Measurements from ENCODE around the gene NPHP4. TPM values are rescaled to one million over a fixed set of nuclear protein-coding genes. Genes with fewer than 3 reads are reported as not detected.

NPHP4 gene
- total RNA-seq, 1 donor from 2014 or later: 8.2 TPM

GRCh38 chr1:6027591-6027990, 35.4 kb upstream of the NPHP4 start:
- intact Hi-C loops (cut with DNase I): no loop called here
- TF ChIP-seq CTCF (IDR thresholded peaks at IDR 0.05): no peak
- no peak for DNase-seq (ENCODE audit: low spot score in 2 of 2)
- Histone ChIP-seq H3K4me3 (peak overlapping the region in 1 of 2 donors; percentile 48), H3K27me3 (no peaks in the 10 kb centered on the region), H3K4me1 (no peaks in the 10 kb centered on the region), H3K36me3 (no peaks in the 10 kb centered on the region), H3K9me3 (no peaks in the 10 kb centered on the region), H3K27ac (no peak overlapping the region)

- intact Hi-C loops (cut with DNase I): no loop called here
- peak; percentile 79 to 87 for DNase-seq (ENCODE audit: low spot score in 2 of 2)
- H3K27me3 ChIP-seq: no peaks in the 10 kb centered on the region
- peak overlapping the region in 1 of 2 donors; percentile 11 for H3K27ac ChIP-seq
- no peaks in the 10 kb centered on the region for H3K36me3 ChIP-seq
- TF ChIP-seq CTCF (IDR thresholded peaks at IDR 0.05): no peak
- peak overlapping the region; percentile 12 to 48 for H3K4me3 ChIP-seq
- no peaks in the 10 kb centered on the region for H3K9me3 ChIP-seq
- H3K4me1 ChIP-seq: no peaks in the 10 kb centered on the region
Measured at GRCh38 chr1:6026095-6026809, 34.0 kb upstream of the NPHP4 start.

GRCh38 chr1:6025269-6026094, 33.3 kb upstream of the NPHP4 start:
- TF ChIP-seq CTCF (IDR thresholded peaks at IDR 0.05): no peak
- Histone ChIP-seq H3K27ac (no peak overlapping the region), H3K9me3 (no peaks in the 10 kb centered on the region), H3K27me3 (no peaks in the 10 kb centered on the region), H3K4me1 (no peaks in the 10 kb centered on the region), H3K4me3 (peak overlapping the region; percentile 12 to 48), H3K36me3 (no peaks in the 10 kb centered on the region)
- no peak for DNase-seq (ENCODE audit: low spot score in 2 of 2)
- intact Hi-C loops (cut with DNase I): no loop called here

GRCh38 chr1:6024376-6024775, 32.2 kb upstream of the NPHP4 start:
- no peaks in the 10 kb centered on the region for H3K9me3 ChIP-seq
- H3K4me1 ChIP-seq: no peaks in the 10 kb centered on the region
- H3K36me3 ChIP-seq: no peaks in the 10 kb centered on the region
- no peak overlapping the region for H3K4me3 ChIP-seq
- no peak for DNase-seq (ENCODE audit: low spot score in 2 of 2)
- no peak overlapping the region for H3K27ac ChIP-seq
- TF ChIP-seq CTCF (IDR thresholded peaks at IDR 0.05): no peak
- intact Hi-C loops (cut with DNase I): no loop called here
- no peaks in the 10 kb centered on the region for H3K27me3 ChIP-seq

GRCh38 chr1:6023346-6023745, 31.1 kb upstream of the NPHP4 start:
- no peak overlapping the region for H3K4me3 ChIP-seq
- H3K27ac ChIP-seq: no peak overlapping the region
- intact Hi-C loops (cut with DNase I): no loop called here
- no peaks in the 10 kb centered on the region for H3K27me3 ChIP-seq
- H3K4me1 ChIP-seq: no peaks in the 10 kb centered on the region
- DNase-seq (ENCODE audit: low spot score in 2 of 2): no peak
- TF ChIP-seq CTCF (IDR thresholded peaks at IDR 0.05): no peak
- no peaks in the 10 kb centered on the region for H3K9me3 ChIP-seq
- H3K36me3 ChIP-seq: no peaks in the 10 kb centered on the region
